PC-9 (cell line): Measurements from ENCODE around the gene RPP25. TPM values are rescaled to one million over a fixed set of nuclear protein-coding genes. Genes with fewer than 3 reads are reported as not detected.

Experiments used
- BruUV-seq: library from RNA; stranded (reverse); fragments of 400-500 nt; replicated peaks from 2 replicates; lab custom pipeline; 2021; lab: Mats Ljungman, UMichigan
- CTCF ChIA-PET: fragments of 300-600 bp; sonication (Branson Sonifier 250); formaldehyde crosslinking; loops from one replicate; lab custom pipeline; 2022; ENCODE audit warnings: antibody characterized with exemption; lab: Charles Lee
- POLR2A ChIA-PET: fragments of 300-600 bp; sonication (Branson Sonifier 250); formaldehyde crosslinking; loops from one replicate; lab custom pipeline; 2022; ENCODE audit warnings: antibody characterized with exemption; ENCODE audit not compliant: unreplicated experiment; lab: Charles Lee
- DNase-seq, 2 experiments: peaks; one replicate each; pipeline versions ENCODE4 v3.0.0 to v3.0.0-alpha.2; 2015 to 2022; ENCODE audit warnings: mixed read lengths in 1 of 2
- H2AFZ ChIP-seq: fragments of 200-600 bp; sonication (generic); 2 replicates; pipeline ENCODE4 v1.8.1; 2017; ENCODE audit warnings: antibody characterized with exemption
- H3F3A ChIP-seq: fragments of 200-600 bp; sonication (generic); 2 replicates; pipeline ENCODE4 v1.8.1; 2017; ENCODE audit warnings: antibody characterized with exemption, mild to moderate bottlenecking, low read depth; ENCODE audit not compliant: insufficient read depth
- H3K27ac ChIP-seq: fragments of 200-600 bp; sonication (generic); 2 replicates; pipeline ENCODE4 v1.6.1; 2016; ENCODE audit warnings: mixed run types
- H3K27me3 ChIP-seq: fragments of 200-600 bp; sonication (generic); 2 replicates; pipeline ENCODE4 v1.6.1; 2016; ENCODE audit warnings: low read depth, mixed run types; ENCODE audit not compliant: insufficient read depth
- H3K36me3 ChIP-seq: fragments of 200-600 bp; sonication (generic); 2 replicates; pipeline ENCODE4 v1.6.1; 2016; ENCODE audit warnings: low read depth, mixed run types
- H3K4me1 ChIP-seq: fragments of 200-600 bp; sonication (generic); replicated peaks from 2 replicates; pipeline ENCODE4 v1.6.1; 2016; ENCODE audit warnings: mixed run types; ENCODE audit not compliant: insufficient read depth
- H3K4me2 ChIP-seq: fragments of 200-600 bp; sonication (generic); 2 replicates; pipeline ENCODE4 v1.6.1; 2017; ENCODE audit warnings: mixed run types
- H3K4me3 ChIP-seq: fragments of 200-600 bp; sonication (generic); 2 replicates; pipeline ENCODE4 v1.6.1; 2016; ENCODE audit warnings: mixed run types
- H3K79me2 ChIP-seq: fragments of 200-600 bp; sonication (generic); 2 replicates; pipeline ENCODE4 v1.6.1; 2017; ENCODE audit warnings: low read depth, mixed run types
- H3K9me2 ChIP-seq: fragments of 200-600 bp; sonication (generic); 2 replicates; pipeline ENCODE4 v1.8.1; 2017; ENCODE audit warnings: mild to moderate bottlenecking; ENCODE audit not compliant: insufficient read depth
- H3K9me3 ChIP-seq: fragments of 200-600 bp; sonication (generic); 2 replicates; pipeline ENCODE4 v1.8.1; 2016; ENCODE audit warnings: low read depth; ENCODE audit not compliant: insufficient read depth
- H4K20me1 ChIP-seq: fragments of 200-600 bp; sonication (generic); 2 replicates; pipeline ENCODE4 v1.8.1; 2017; ENCODE audit not compliant: insufficient read depth
- EZH2 ChIP-seq: fragments of 200-600 bp; sonication (generic); IDR thresholded peaks from 2 replicates; pipeline ENCODE4 v1.8.0; 2017; ENCODE audit warnings: antibody characterized with exemption, low read depth
- intact Hi-C: fragments of 100-400 bp; cut with micrococcal nuclease; formaldehyde crosslinking; loops from one replicate; pipeline ENCODE4 v1.10.0; 2022; ENCODE audit not compliant: unreplicated experiment
- total RNA-seq: library from RNA; stranded (reverse); gene quantifications from 2 replicates; pipeline ENCODE4 v1.2.3, GENCODE V29; 2021
- TF ChIP-seq, protein P1 (sequence below): fragments of 200-600 bp; sonication (generic); conservative IDR thresholded peaks from 2 replicates; pipeline ENCODE4 v1.6.1; 2017; ENCODE audit warnings: mixed run types, antibody characterized with exemption, mild to moderate bottlenecking, moderate library complexity

Gene RPP25
- total RNA-seq, 1 experiment from 2014 or later = 14.9 TPM

DNA sequence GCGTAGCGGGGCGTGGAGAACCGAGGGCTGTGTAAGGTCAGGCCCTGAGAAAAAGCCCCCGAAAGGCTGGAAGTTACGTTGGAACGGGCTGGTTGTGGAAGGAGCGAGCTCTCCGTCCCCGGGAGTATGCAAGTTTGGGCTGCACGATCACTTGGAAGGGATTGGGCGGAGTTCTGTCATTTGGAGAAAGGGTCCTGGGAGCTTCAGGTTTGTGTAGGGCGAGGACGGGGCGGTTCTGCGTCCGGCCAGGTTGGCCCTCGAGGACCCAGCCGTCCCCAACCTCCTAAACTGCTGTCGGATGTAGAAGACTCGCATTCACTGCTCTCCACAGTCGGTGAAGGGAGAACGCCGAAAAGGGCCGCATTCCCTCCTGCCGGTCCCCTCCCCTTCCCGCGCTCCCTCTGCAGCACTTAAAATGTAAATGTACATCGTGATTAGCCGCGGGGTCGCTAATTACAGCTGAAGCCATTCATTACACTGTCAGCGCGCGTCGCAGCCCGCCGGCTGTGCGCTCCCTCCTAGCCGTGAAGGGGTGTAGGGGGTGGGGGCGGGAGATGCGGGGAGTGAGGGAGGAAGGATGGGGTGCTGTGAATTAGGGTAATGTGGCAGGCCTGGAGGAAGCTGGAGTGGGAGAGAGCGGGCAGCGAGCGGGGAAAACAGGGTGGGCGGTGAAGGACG, 2.5 kb upstream of the RPP25 start:
- intact Hi-C loops = loop anchor here (5.0 to 10.0 kb wide), 2 partner anchors 63 to 584 kb away; partner anchors contain the start of gene PPCDC
- Histone ChIP-seq H2AFZ (no peak overlapping the region), H3K27ac (no peak overlapping the region)

DNA sequence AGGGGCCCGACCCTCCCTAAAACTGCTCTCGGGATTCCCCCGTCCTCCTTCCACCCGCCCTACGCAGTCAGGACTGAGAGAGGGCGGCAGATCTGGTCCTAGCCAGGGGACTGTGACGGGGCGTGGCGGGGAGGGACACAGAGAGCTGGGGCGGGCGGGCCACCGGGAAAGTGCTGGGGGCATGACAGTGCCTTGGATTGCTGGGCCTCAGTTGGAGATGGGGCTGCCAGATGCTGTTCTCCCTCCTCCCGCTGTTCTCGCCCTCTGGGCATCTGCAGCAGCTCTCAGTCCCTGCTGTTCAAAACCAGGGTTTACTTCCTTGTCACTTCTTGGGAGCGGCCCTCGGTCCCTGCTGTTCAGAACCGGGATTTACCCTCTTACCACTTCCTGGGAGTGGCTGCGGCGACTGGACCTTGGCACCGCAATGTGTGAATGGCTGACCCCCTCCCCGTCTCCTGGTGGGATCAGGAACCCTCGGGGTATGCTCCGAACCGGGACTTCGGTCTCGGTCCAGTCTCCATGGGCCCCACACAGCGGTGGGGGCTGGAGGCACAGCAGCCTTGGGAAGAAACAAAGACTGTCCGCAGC, 1.8 kb upstream of the RPP25 start:
- ChIA-PET CTCF (no interaction called here), POLR2A (interaction anchor here (0.7 kb wide), 1 partner anchor 87 kb away, joined by 3 read pairs; no protein-coding TSS in a partner anchor)
- BruUV-seq = no TSS peak
- H3K36me3 ChIP-seq = no peaks in the 10 kb centered on the region
- peaks cover 20% of the 10 kb centered on the region for H4K20me1 ChIP-seq
- intact Hi-C loops = loop anchor here (5.0 to 10.0 kb wide), 2 partner anchors 64 to 584 kb away; partner anchors contain the start of gene PPCDC
- TF ChIP-seq, protein P1, sequence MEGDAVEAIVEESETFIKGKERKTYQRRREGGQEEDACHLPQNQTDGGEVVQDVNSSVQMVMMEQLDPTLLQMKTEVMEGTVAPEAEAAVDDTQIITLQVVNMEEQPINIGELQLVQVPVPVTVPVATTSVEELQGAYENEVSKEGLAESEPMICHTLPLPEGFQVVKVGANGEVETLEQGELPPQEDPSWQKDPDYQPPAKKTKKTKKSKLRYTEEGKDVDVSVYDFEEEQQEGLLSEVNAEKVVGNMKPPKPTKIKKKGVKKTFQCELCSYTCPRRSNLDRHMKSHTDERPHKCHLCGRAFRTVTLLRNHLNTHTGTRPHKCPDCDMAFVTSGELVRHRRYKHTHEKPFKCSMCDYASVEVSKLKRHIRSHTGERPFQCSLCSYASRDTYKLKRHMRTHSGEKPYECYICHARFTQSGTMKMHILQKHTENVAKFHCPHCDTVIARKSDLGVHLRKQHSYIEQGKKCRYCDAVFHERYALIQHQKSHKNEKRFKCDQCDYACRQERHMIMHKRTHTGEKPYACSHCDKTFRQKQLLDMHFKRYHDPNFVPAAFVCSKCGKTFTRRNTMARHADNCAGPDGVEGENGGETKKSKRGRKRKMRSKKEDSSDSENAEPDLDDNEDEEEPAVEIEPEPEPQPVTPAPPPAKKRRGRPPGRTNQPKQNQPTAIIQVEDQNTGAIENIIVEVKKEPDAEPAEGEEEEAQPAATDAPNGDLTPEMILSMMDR = no peak
- TF ChIP-seq EZH2 = no peak
- H3F3A ChIP-seq = peaks cover 19% of the 10 kb centered on the region; the same call in 1 of the 2 replicates
- no peak overlapping the region for H3K27ac ChIP-seq
- H3K9me2 ChIP-seq = no peaks in the 10 kb centered on the region
- peaks cover 27% of the 10 kb centered on the region for H3K79me2 ChIP-seq
- peak in 1 of 2 experiments; percentile 35 for DNase-seq
- peaks cover 20% of the 10 kb centered on the region for H3K4me1 ChIP-seq
- H3K9me3 ChIP-seq = no peaks in the 10 kb centered on the region
- no peak overlapping the region; the same call in 1 of the 2 replicates for H3K4me3 ChIP-seq
- H3K4me2 ChIP-seq = peak overlapping the region; percentile 96
- no peak overlapping the region for H2AFZ ChIP-seq
- H3K27me3 ChIP-seq = no peaks in the 10 kb centered on the region

More for the DNA sequence above, 2.5 kb upstream of the RPP25 start:
- Histone ChIP-seq H3K4me3 (no peak overlapping the region), H4K20me1 (peaks cover 14% of the 10 kb centered on the region), H3K79me2 (peaks cover 23% of the 10 kb centered on the region), H3K4me2 (no peak overlapping the region), H3K27me3 (no peaks in the 10 kb centered on the region), H3F3A (peaks cover 14% of the 10 kb centered on the region; the same call in 1 of the 2 replicates), H3K36me3 (no peaks in the 10 kb centered on the region), H3K9me2 (no peaks in the 10 kb centered on the region), H3K9me3 (no peaks in the 10 kb centered on the region), H3K4me1 (peaks cover 17% of the 10 kb centered on the region)
- TF ChIP-seq EZH2 = no peak
- POLR2A ChIA-PET = interaction anchor here (0.7 kb wide), 1 partner anchor 86 kb away, joined by 3 read pairs; no protein-coding TSS in a partner anchor
- no TSS peak for BruUV-seq
- CTCF ChIA-PET = no interaction called here
- DNase-seq = no peak

DNA sequence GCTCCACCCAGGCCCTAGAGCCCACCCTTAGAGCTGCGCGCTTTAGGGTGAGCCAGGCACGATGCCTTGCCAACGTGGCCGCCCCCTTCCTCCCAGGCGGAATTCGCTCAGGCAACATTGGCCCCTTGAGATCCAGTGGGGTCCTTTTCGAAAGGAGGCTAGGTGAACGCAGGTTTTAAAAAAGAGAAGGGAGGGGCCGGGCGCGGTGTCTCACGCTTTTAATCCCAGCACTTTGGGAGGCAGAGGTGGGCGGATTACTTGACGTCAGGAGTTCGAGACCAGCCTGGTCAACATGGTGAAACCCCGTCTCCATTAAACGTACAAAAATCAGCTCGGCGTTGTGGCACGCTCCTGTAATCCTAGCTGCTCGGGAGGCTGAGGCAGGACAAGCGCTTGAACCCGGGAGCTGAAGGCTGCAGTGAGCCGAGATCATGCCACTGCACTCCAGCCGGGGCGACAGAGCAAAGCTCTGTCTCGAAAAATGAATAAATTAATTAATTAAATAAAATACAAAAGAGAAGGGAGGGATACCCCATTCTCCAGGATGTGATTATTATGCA, 984 bp upstream of the RPP25 start:
- no peak for DNase-seq
- Histone ChIP-seq H3K79me2 (peaks cover 28% of the 10 kb centered on the region), H3K36me3 (no peaks in the 10 kb centered on the region), H3K4me1 (peaks cover 20% of the 10 kb centered on the region), H2AFZ (peak overlapping the region; percentile 93), H3K4me2 (peak overlapping the region; percentile 96), H3K9me2 (no peaks in the 10 kb centered on the region), H3K9me3 (no peaks in the 10 kb centered on the region), H3K4me3 (peak overlapping the region; percentile 92), H3K27ac (peak overlapping the region; percentile 75), H3K27me3 (no peaks in the 10 kb centered on the region), H3F3A (peaks cover 22% of the 10 kb centered on the region), H4K20me1 (peaks cover 20% of the 10 kb centered on the region)
- TF ChIP-seq, protein P1 = 0 out of 2 replicates have a peak, but pooled peaks have one; percentile 9
- no peak for TF ChIP-seq EZH2
- intact Hi-C loops = loop anchor here (2.0 to 10.0 kb wide), 3 partner anchors 25 to 583 kb away; partner anchors contain the start of gene PPCDC
- CTCF ChIA-PET = interaction anchor here (0.6 kb wide), 1 partner anchor 272 kb away, joined by 4 read pairs; no protein-coding TSS in a partner anchor
- POLR2A ChIA-PET = interaction anchor here (0.6 to 0.7 kb wide), 2 partner anchors 9 to 21 kb away, joined by 8 to 10 read pairs; no protein-coding TSS in a partner anchor
- BruUV-seq = no TSS peak
